ENCODE measurements around the gene MYO1H. TPM values are rescaled to one million over a fixed set of nuclear protein-coding genes. Genes with fewer than 3 reads are reported as not detected.

Gene MYO1H
- total RNA-seq, 1 donor from 2014 or later: not detected

GRCh38 chr12:109475993-109476806 lies 128.5 kb downstream of the MYO1H start:
- H3K27me3 ChIP-seq: no peaks in the 10 kb centered on the region
- H3K4me1 ChIP-seq: peaks cover 9 to 45% of the 10 kb centered on the region in 2 donors
- H3K4me3 ChIP-seq: peak overlapping the region; percentile 75 to 96
- H3K9me3 ChIP-seq: no peaks in the 10 kb centered on the region
- peak overlapping the region; percentile 94 to 97 for H3K27ac ChIP-seq
- no peak for TF ChIP-seq CTCF (IDR thresholded peaks at IDR 0.05)
- H3K36me3 ChIP-seq: peaks cover 0 to 6% of the 10 kb centered on the region in 2 donors
- no peak for DNase-seq (ENCODE audit: low spot score in 2 of 2)
- intact Hi-C loops (cut with DNase I): loop anchor here (10.0 kb wide), 3 partner anchors 99 to 321 kb away; partner anchors contain the start of genes FAM222A, MMAB and MVK

GRCh38 chr12:109476807-109477184 lies 129.1 kb downstream of the MYO1H start:
- peaks cover 7 to 41% of the 10 kb centered on the region in 2 donors for H3K4me1 ChIP-seq
- no peaks in the 10 kb centered on the region for H3K9me3 ChIP-seq
- TF ChIP-seq CTCF (IDR thresholded peaks at IDR 0.05): no peak
- H3K27me3 ChIP-seq: no peaks in the 10 kb centered on the region
- peak overlapping the region; percentile 94 to 97 for H3K27ac ChIP-seq
- intact Hi-C loops (cut with DNase I): loop anchor here (1.0 to 10.0 kb wide), 6 partner anchors 13 to 322 kb away; partner anchors contain the start of genes FAM222A, MMAB and MVK
- peaks cover 0 to 6% of the 10 kb centered on the region in 2 donors for H3K36me3 ChIP-seq
- DNase-seq (ENCODE audit: low spot score in 2 of 2): no peak
- peak overlapping the region; percentile 75 to 96 for H3K4me3 ChIP-seq

GRCh38 chr12:109477185-109477962 lies 129.7 kb downstream of the MYO1H start, which contains the start of the genes KCTD10 and UBE3B:
Gene KCTD10, minus strand, starts transcription at chr12:109477300. Its CDS starts 38 bp downstream, at chr12:109477262.
Gene UBE3B, plus strand, starts transcription at chr12:109477634. Its CDS starts 5,918 bp downstream, at chr12:109483552.
- TF ChIP-seq CTCF (IDR thresholded peaks at IDR 0.05): no peak
- H3K9me3 ChIP-seq: no peaks in the 10 kb centered on the region
- peak within 1 kb of the TSS; percentile 94 to 97 for H3K27ac ChIP-seq
- peaks cover 0 to 6% of the 10 kb centered on the region in 2 donors for H3K36me3 ChIP-seq
- H3K27me3 ChIP-seq: no peaks in the 10 kb centered on the region
- DNase-seq (ENCODE audit: low spot score in 2 of 2): peak; percentile 37 to 93
- peaks cover 7 to 39% of the 10 kb centered on the region in 2 donors for H3K4me1 ChIP-seq
- intact Hi-C loops (cut with DNase I): loop anchor here (1.0 to 10.0 kb wide), 6 partner anchors 14 to 323 kb away; partner anchors contain the start of genes FAM222A, MMAB and MVK
- H3K4me3 ChIP-seq: peak within 1 kb of the TSS; percentile 75 to 96

- peak overlapping the region; percentile 75 to 96 for H3K4me3 ChIP-seq
- peak overlapping the region; percentile 94 to 97 for H3K27ac ChIP-seq
- no peaks in the 10 kb centered on the region for H3K27me3 ChIP-seq
- H3K9me3 ChIP-seq: no peaks in the 10 kb centered on the region
- no peak for DNase-seq (ENCODE audit: low spot score in 2 of 2)
- H3K4me1 ChIP-seq: peaks cover 7 to 34% of the 10 kb centered on the region in 2 donors
- TF ChIP-seq CTCF (IDR thresholded peaks at IDR 0.05): no peak
- H3K36me3 ChIP-seq: peaks cover 0 to 10% of the 10 kb centered on the region in 2 donors
- intact Hi-C loops (cut with DNase I): loop anchor here (1.0 to 10.0 kb wide), 6 partner anchors 15 to 323 kb away; partner anchors contain the start of genes FAM222A, MMAB and MVK
Measured at GRCh38 chr12:109477963-109478315, 130.2 kb downstream of the MYO1H start.

- Histone ChIP-seq H3K4me1 (peaks cover 7 to 21% of the 10 kb centered on the region in 2 donors), H3K27ac (no peak overlapping the region), H3K36me3 (peaks cover 18 to 22% of the 10 kb centered on the region in 2 donors), H3K4me3 (no peak overlapping the region), H3K9me3 (no peaks in the 10 kb centered on the region), H3K27me3 (no peaks in the 10 kb centered on the region)
- TF ChIP-seq CTCF (IDR thresholded peaks at IDR 0.05): no peak
- no peak for DNase-seq (ENCODE audit: low spot score in 2 of 2)
- intact Hi-C loops (cut with DNase I): loop anchor here (10.0 kb wide), 3 partner anchors 95 to 325 kb away; partner anchors contain the start of genes FAM222A, MMAB and MVK
Measured at GRCh38 chr12:109479761-109480160, 132.1 kb downstream of the MYO1H start.

Measured in ascending aorta (tissue), 2 donors.